GM06990 (cell line): Measurements from ENCODE around the gene SLC46A2.

ENCODE experiments used
- DNase-seq: peaks from one replicate; pipeline ENCODE4 v3.0.0-alpha.2; 2011; ENCODE audit not compliant: insufficient read length; ENCODE audit errors: extremely low read depth
- H3K27me3 ChIP-seq: replicated peaks from 2 replicates; pipeline ENCODE4 v1.6.0; 2011; ENCODE audit warnings: low read length; ENCODE audit not compliant: control insufficient read depth, insufficient read depth
- H3K36me3 ChIP-seq: 2 replicates; pipeline ENCODE4 v1.5.1; 2011; ENCODE audit warnings: low read length; ENCODE audit not compliant: control insufficient read depth, insufficient read depth
- H3K4me3 ChIP-seq: replicated peaks from 2 replicates; pipeline ENCODE4 v1.5.1; 2011; ENCODE audit warnings: low read depth, mild to moderate bottlenecking, control low read depth, low read length
- TF ChIP-seq, protein P1 (sequence below): IDR thresholded peaks from 2 replicates; pipeline ENCODE4 v1.5.1; 2011; ENCODE audit warnings: low read length, control low read depth, mild to moderate bottlenecking, inconsistent platforms; ENCODE audit not compliant: insufficient read depth, poor library complexity, severe bottlenecking

The SLC46A2 gene

DNA sequence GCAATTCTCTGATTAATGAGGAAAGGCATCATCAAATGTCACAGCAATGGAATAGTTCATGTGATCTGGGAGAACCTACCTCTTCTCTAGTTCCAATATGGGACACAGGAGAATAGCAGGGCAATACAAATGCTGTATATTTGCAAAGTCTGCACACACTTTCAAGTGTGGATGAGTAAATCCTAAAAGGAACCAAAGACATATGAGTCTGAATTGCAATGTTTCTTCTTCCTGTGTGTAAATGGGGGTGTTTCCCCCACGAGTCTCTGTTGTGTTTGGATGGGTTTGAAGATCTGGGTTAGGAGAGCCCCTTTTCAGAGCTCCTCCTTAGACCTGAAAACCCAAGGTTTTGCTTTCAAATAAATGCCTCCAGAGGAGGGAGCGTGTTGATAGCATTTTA lies 26.9 kb downstream of the SLC46A2 start:
- H3K27me3 ChIP-seq, result no peaks in the 10 kb centered on the region
- no peak for DNase-seq
- no peaks in the 10 kb centered on the region for H3K36me3 ChIP-seq
- H3K4me3 ChIP-seq, result no peak overlapping the region
- TF ChIP-seq, protein P1, sequence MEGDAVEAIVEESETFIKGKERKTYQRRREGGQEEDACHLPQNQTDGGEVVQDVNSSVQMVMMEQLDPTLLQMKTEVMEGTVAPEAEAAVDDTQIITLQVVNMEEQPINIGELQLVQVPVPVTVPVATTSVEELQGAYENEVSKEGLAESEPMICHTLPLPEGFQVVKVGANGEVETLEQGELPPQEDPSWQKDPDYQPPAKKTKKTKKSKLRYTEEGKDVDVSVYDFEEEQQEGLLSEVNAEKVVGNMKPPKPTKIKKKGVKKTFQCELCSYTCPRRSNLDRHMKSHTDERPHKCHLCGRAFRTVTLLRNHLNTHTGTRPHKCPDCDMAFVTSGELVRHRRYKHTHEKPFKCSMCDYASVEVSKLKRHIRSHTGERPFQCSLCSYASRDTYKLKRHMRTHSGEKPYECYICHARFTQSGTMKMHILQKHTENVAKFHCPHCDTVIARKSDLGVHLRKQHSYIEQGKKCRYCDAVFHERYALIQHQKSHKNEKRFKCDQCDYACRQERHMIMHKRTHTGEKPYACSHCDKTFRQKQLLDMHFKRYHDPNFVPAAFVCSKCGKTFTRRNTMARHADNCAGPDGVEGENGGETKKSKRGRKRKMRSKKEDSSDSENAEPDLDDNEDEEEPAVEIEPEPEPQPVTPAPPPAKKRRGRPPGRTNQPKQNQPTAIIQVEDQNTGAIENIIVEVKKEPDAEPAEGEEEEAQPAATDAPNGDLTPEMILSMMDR, result no peak

DNA sequence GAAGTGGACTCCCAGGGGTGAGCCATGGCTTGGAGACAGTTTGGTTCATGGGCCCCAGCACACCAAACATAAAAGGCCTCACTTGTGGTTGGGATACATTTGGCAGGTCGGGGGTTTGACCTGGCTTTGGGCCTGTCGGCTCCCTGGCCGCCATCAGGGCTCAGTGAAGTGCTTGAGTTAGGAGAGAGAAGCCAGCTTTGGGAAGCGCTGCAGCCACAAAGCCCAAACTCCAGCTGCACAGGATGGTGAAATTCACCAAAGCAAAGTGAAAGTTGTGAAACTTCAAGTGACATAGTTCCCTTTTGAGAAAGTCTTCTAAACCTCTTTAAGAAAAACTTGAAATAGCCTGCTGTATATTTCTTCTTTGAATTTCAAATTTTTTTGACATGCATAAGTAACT lies 27.5 kb downstream of the SLC46A2 start:
- no peaks in the 10 kb centered on the region for H3K27me3 ChIP-seq
- TF ChIP-seq, protein P1, result no peak
- no peaks in the 10 kb centered on the region for H3K36me3 ChIP-seq
- H3K4me3 ChIP-seq, result no peak overlapping the region
- DNase-seq, result peak; percentile 28

- no peak for DNase-seq
- Histone ChIP-seq H3K27me3 (no peaks in the 10 kb centered on the region), H3K4me3 (no peak overlapping the region), H3K36me3 (no peaks in the 10 kb centered on the region)
- TF ChIP-seq, protein P1, result no peak
These were observed 28.8 kb downstream of the SLC46A2 start for GRCh38 chr9:112861638-112862555.

DNA sequence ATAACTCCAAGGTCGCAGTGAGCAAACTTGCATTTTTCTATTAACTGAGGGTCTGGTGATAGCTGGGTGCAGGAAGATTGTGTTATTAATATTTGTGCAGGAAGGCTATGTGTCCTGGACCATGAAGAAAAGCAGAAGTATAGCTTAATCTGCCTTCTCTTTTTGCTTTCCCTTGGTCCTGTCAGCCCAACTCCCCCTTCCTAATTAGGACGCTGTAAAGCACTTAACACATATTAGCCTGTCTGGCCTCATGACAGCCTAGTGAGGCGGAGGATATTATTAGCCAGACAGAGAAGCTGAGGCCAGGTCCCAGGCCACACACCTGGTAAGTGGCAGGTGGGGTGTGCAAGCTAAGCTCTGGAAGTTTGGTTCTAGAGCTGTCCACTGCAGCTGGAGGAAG lies 29.5 kb downstream of the SLC46A2 start:
- TF ChIP-seq, protein P1, result no peak
- DNase-seq, result no peak
- H3K36me3 ChIP-seq, result no peaks in the 10 kb centered on the region
- H3K27me3 ChIP-seq, result no peaks in the 10 kb centered on the region
- H3K4me3 ChIP-seq, result no peak overlapping the region

- H3K36me3 ChIP-seq, result no peaks in the 10 kb centered on the region
- TF ChIP-seq, protein P1, result no peak
- DNase-seq, result no peak
- no peaks in the 10 kb centered on the region for H3K27me3 ChIP-seq
- H3K4me3 ChIP-seq, result no peak overlapping the region
These were observed 30.2 kb downstream of the SLC46A2 start for GRCh38 chr9:112860451-112860850.

- no peaks in the 10 kb centered on the region for H3K36me3 ChIP-seq
- no peaks in the 10 kb centered on the region for H3K27me3 ChIP-seq
- H3K4me3 ChIP-seq, result no peak overlapping the region
- TF ChIP-seq, protein P1, result peak; percentile 19
- DNase-seq, result peak; percentile 28
These were observed 32.0 kb downstream of the SLC46A2 start for GRCh38 chr9:112858625-112859147.
